NB4 (cell line): ENCODE measurements around the gene ANP32A.
"Not testable (repeated sequence)": the region's sequence is repeated elsewhere in the genome, so short reads cannot be mapped to it uniquely, and the experiment has no call there.

ENCODE experiments used
- DNase-seq: peaks from one replicate; pipeline ENCODE4 v3.0.0; 2010; ENCODE audit warnings: low read depth
- H3K4me3 ChIP-seq: one replicate; pipeline ENCODE4 v1.5.1; 2011; ENCODE audit warnings: mild to moderate bottlenecking, low read depth, low read length, moderate library complexity
- CTCF ChIP-seq: IDR thresholded peaks from one replicate; pipeline ENCODE4 v1.5.1; 2012; ENCODE audit warnings: low read depth, low read length
- MAX ChIP-seq: IDR thresholded peaks from 2 replicates; pipeline ENCODE4 v1.6.1; 2011; ENCODE audit warnings: low read depth, low read length
- MYC ChIP-seq: IDR thresholded peaks from 2 replicates; pipeline ENCODE4 v1.6.1; 2011; ENCODE audit warnings: low read depth, low read length
- POLR2A ChIP-seq: IDR thresholded peaks from 2 replicates; pipeline ENCODE4 v1.6.1; 2011; ENCODE audit warnings: mild to moderate bottlenecking; ENCODE audit not compliant: insufficient read length; ENCODE audit errors: extremely low read depth

The ANP32A gene

DNA sequence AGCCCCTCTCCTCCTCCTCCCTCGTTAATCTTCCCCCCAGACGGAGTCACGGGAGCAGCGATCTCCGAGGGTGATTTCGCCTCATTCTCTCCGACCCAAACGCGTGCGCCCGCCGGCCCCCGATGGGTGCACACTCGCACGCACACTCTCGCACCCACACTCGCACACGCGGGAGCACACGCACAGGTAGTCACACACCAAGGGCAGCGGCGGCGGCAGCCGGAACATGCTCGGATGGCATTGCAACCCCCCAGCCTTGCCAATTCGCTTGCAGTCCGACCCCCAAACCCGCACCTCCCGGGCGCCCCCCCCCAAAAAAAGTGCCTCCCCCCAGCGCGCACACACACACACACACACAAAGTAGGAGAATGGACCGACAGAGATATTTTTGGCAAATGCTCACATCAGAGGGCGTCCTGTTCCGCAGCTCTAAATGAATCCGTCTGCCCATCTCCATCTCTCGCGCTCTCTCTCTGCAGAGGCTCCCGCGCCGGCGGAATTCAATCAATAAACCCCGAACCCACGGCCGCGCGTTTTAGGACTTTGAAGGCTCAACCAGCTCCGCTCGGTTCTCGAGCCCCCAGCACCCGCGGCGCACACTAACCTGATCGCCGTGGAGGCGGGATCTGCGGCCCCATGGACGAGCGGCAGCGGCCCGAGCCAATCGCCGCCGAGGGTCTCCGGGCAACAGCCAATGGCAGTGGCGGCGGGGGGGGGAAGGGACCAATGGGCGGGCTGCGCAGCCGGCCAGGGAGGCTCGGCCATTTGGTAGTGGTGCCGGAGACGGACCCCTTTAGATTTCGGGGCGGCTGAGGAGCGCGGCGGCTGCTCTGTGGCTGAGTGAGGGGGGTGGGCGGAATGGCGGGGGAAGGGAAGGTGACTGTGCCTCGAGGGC lies at the start of gene ANP32A:
TSS of gene ANP32A (minus strand) at position 601 of the 895 bp plus-strand sequence. CDS start at position 457, 144 bp downstream.
- peak; percentile 97 for DNase-seq
- no peak for TF ChIP-seq CTCF
- peak; percentile 63 for TF ChIP-seq POLR2A
- peak; percentile 49 for TF ChIP-seq MAX
- H3K4me3 ChIP-seq = peak within 1 kb of the TSS; percentile 81

GRCh38 chr15:68868296-68868695 lies 47.6 kb upstream of the ANP32A start:
- TF ChIP-seq MYC = no peak
- no peak for TF ChIP-seq MAX
- TF ChIP-seq POLR2A = no peak
- no peak for TF ChIP-seq CTCF
- no peak overlapping the region for H3K4me3 ChIP-seq
- DNase-seq = no peak

GRCh38 chr15:68862415-68862814 lies 41.7 kb upstream of the ANP32A start:
- H3K4me3 ChIP-seq = no peak overlapping the region
- no peak for DNase-seq
- TF ChIP-seq POLR2A (no peak), MYC (no peak), CTCF (no peak), MAX (no peak)

DNA sequence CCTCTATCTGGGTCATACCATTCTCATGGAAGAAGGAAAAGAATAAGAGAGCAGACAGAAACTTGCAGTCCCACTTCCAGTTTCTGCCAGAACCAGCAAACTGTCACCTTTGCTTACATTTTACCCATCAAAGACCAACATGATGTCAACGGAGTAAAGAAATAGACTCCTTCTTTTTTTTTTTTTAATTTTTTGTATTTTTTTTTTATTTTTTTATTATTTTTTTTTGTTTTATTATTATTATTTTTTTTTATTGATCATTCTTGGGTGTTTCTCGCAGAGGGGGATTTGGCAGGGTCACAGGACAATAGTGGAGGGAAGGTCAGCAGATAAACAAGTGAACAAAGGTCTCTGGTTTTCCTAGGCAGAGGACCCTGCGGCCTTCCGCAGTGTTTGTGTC lies 38.0 kb upstream of the ANP32A start:
- DNase-seq, H3K4me3 ChIP-seq: not testable (repeated sequence)

DNA sequence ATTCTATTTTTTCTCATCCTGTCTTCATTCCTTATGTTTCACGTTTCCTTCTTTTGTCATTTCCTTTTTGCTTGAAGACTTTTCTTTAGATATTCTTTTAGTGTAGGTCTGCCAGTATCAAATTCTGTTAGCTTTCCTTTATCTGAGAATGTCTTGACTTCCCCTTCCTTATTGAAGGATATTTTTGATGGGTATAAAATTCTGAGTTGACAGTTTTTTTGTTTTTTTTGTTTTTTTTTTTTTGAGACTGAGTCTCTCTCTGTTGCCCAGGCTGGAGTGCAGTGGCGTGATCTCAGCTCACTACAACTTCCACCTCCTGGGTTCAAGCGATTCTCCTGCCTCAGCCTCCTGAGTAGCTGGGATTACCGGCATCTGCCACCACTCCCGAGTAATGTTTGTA lies 36.7 kb upstream of the ANP32A start:
- not testable (repeated sequence) for DNase-seq, H3K4me3 ChIP-seq

GRCh38 chr15:68852461-68852860 lies 31.8 kb upstream of the ANP32A start:
- TF ChIP-seq MAX (no peak), MYC (no peak), CTCF (no peak), POLR2A (no peak)
- no peak for DNase-seq
- H3K4me3 ChIP-seq = no peak overlapping the region

DNA sequence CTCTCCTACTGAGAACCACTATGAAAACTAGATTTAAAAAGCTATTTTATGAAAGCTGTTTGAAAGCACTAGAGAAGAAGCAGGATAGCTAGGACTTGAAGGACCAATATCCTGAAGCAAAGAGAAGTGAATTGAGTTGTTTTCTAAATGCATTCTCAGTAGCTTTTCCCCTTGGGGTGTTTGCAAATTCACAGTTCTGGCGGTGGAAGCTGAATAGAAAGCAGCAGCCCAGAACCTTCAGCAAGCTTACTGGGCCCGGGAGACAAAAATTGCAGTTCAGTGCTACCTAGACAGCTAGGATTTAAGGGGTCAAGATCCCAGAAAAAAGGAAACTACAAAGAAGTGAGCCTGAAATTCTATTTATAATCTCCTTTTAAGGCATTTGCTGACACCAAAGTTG lies 31.3 kb upstream of the ANP32A start:
- TF ChIP-seq CTCF (no peak), POLR2A (no peak), MAX (no peak), MYC (no peak)
- no peak for DNase-seq
- H3K4me3 ChIP-seq = no peak overlapping the region
